GM12875 (cell line): Measurements from ENCODE around the gene DPP9.

Experiments
- H3K4me3 ChIP-seq: one replicate; pipeline ENCODE4 v1.5.1; 2011; ENCODE audit warnings: low read depth, low read length, control low read depth
- CTCF ChIP-seq: IDR thresholded peaks from 2 replicates; pipeline ENCODE4 v1.5.1; 2011; ENCODE audit warnings: low read depth, mild to moderate bottlenecking, control low read depth, inconsistent platforms, low read length, moderate library complexity, borderline replicate concordance; ENCODE audit not compliant: insufficient read depth

DPP9 gene

GRCh38 chr19:4702764-4703163 is 20.9 kb downstream of the DPP9 start:
- TF ChIP-seq CTCF: no peak

GRCh38 chr19:4701557-4701956 is 22.1 kb downstream of the DPP9 start:
- H3K4me3 ChIP-seq: no peak overlapping the region
- TF ChIP-seq CTCF: no peak

More at GRCh38 chr19:4702764-4703163, 20.9 kb downstream of the DPP9 start:
- H3K4me3 ChIP-seq: no peak overlapping the region

- TF ChIP-seq CTCF: no peak
- no peak overlapping the region for H3K4me3 ChIP-seq
These were observed 23.0 kb downstream of the DPP9 start for GRCh38 chr19:4700693-4700970.

- TF ChIP-seq CTCF: no peak
These were observed 23.6 kb downstream of the DPP9 start for GRCh38 chr19:4699826-4700692.

GRCh38 chr19:4697304-4697703 is 26.3 kb downstream of the DPP9 start:
- TF ChIP-seq CTCF: no peak
- no peak overlapping the region for H3K4me3 ChIP-seq

More at GRCh38 chr19:4699826-4700692, 23.6 kb downstream of the DPP9 start:
- H3K4me3 ChIP-seq: no peak overlapping the region

- no peak overlapping the region for H3K4me3 ChIP-seq
- TF ChIP-seq CTCF: no peak
These were observed 28.4 kb downstream of the DPP9 start for GRCh38 chr19:4695224-4695731.
